Activated T-helper 9 cell treated with anti-CD3 and anti-CD28 coated beads, Interleukin-2, amount 50 U/mL, for 16 hours (primary cell): ENCODE results near the gene NDUFAB1.
"Not testable (repeated sequence)": the region's sequence is repeated elsewhere in the genome, so short reads cannot be mapped to it uniquely, and the experiment has no call there.

ENCODE experiments used
- DNase-seq: peaks from one replicate; pipeline ENCODE4 v3.0.0-alpha.2; 2020; ENCODE audit warnings: low read depth

Gene NDUFAB1

GRCh38 chr16:23595951-23596720 is at the start of gene NDUFAB1:
Gene NDUFAB1 (minus strand): TSS chr16:23596316. CDS start chr16:23596290, 26 bp downstream.
- DNase-seq = peak; percentile 86

GRCh38 chr16:23642246-23642774 is 46.2 kb upstream of the NDUFAB1 start:
- no peak for DNase-seq

GRCh38 chr16:23640931-23641765 is 45.0 kb upstream of the NDUFAB1 start, which contains the start of the genes DCTN5 and PALB2:
Gene DCTN5 (plus strand): TSS chr16:23641466. CDS start chr16:23641543, 77 bp downstream.
Gene PALB2 (minus strand): TSS chr16:23641310. CDS start chr16:23641157, 153 bp downstream.
- DNase-seq = peak; percentile 80

GRCh38 chr16:23640615-23640930 is 44.5 kb upstream of the NDUFAB1 start:
- peak; percentile 6 for DNase-seq

GRCh38 chr16:23635958-23636357 is 39.8 kb upstream of the NDUFAB1 start:
- DNase-seq = no peak

- no peak for DNase-seq
Measured at GRCh38 chr16:23634461-23635036, 38.4 kb upstream of the NDUFAB1 start.

GRCh38 chr16:23631874-23632273 is 35.8 kb upstream of the NDUFAB1 start:
- DNase-seq = not testable (repeated sequence)

- no peak for DNase-seq
Measured at GRCh38 chr16:23629516-23629915, 33.4 kb upstream of the NDUFAB1 start.

GRCh38 chr16:23624092-23624491 is 28.0 kb upstream of the NDUFAB1 start:
- DNase-seq = no peak

GRCh38 chr16:23615805-23616204 is 19.7 kb upstream of the NDUFAB1 start:
- no peak for DNase-seq

- DNase-seq = no peak
Measured at GRCh38 chr16:23611936-23612335, 15.8 kb upstream of the NDUFAB1 start.

- DNase-seq = not testable (repeated sequence)
Measured at GRCh38 chr16:23610905-23611304, 14.8 kb upstream of the NDUFAB1 start.

GRCh38 chr16:23609929-23610328 is 13.8 kb upstream of the NDUFAB1 start:
- no peak for DNase-seq

- DNase-seq = no peak
Measured at GRCh38 chr16:23608194-23608593, 12.1 kb upstream of the NDUFAB1 start.

GRCh38 chr16:23607726-23608125 is 11.6 kb upstream of the NDUFAB1 start:
- DNase-seq = no peak

GRCh38 chr16:23597003-23597756 is 1.1 kb upstream of the NDUFAB1 start:
- DNase-seq = no peak

GRCh38 chr16:23595246-23595950 is 718 bp downstream of the NDUFAB1 start:
- no peak for DNase-seq

- no peak for DNase-seq
Measured at GRCh38 chr16:23594186-23594585, 1.9 kb downstream of the NDUFAB1 start.

- DNase-seq = no peak
Measured at GRCh38 chr16:23590181-23590580, 5.9 kb downstream of the NDUFAB1 start.

- DNase-seq = no peak
Measured at GRCh38 chr16:23587726-23588125, 8.4 kb downstream of the NDUFAB1 start.
